IPS-NIHi7 (cell line): ENCODE data around the gene TMEM266.

Experiments used
- DNase-seq: peaks from one replicate; pipeline ENCODE4 v3.0.0; 2012; ENCODE audit warnings: mixed read lengths; ENCODE audit errors: extremely low spot score

Gene TMEM266

GRCh38 chr15:76201536-76202255 lies 141.9 kb downstream of the TMEM266 start:
- DNase-seq, result no peak

GRCh38 chr15:76203346-76204108 lies 143.7 kb downstream of the TMEM266 start:
- no peak for DNase-seq

GRCh38 chr15:76204109-76204845 lies 144.5 kb downstream of the TMEM266 start:
- no peak for DNase-seq

GRCh38 chr15:76204916-76205460 lies 145.2 kb downstream of the TMEM266 start:
- no peak for DNase-seq

GRCh38 chr15:76206325-76206976 lies 146.7 kb downstream of the TMEM266 start:
- no peak for DNase-seq

- no peak for DNase-seq
These were observed 148.4 kb downstream of the TMEM266 start for GRCh38 chr15:76208084-76208785.

- DNase-seq, result no peak
These were observed 149.1 kb downstream of the TMEM266 start for GRCh38 chr15:76208786-76209424.

- DNase-seq, result no peak
These were observed 149.7 kb downstream of the TMEM266 start for GRCh38 chr15:76209523-76209922.

GRCh38 chr15:76209942-76210341 lies 150.2 kb downstream of the TMEM266 start:
- no peak for DNase-seq

GRCh38 chr15:76215634-76216033 lies 155.8 kb downstream of the TMEM266 start:
- DNase-seq, result no peak

- no peak for DNase-seq
These were observed 157.5 kb downstream of the TMEM266 start for GRCh38 chr15:76217029-76217881.

- DNase-seq, result no peak
These were observed 158.1 kb downstream of the TMEM266 start for GRCh38 chr15:76217882-76218217.

- no peak for DNase-seq
These were observed 161.4 kb downstream of the TMEM266 start for GRCh38 chr15:76221085-76221767.

- DNase-seq, result no peak
These were observed 162.4 kb downstream of the TMEM266 start for GRCh38 chr15:76222159-76222558.

GRCh38 chr15:76223521-76223920 lies 163.7 kb downstream of the TMEM266 start:
- DNase-seq, result no peak

GRCh38 chr15:76229266-76229665 lies 169.5 kb downstream of the TMEM266 start:
- no peak for DNase-seq

GRCh38 chr15:76233921-76234320 lies 174.1 kb downstream of the TMEM266 start:
- DNase-seq, result no peak

- peak; percentile 19 for DNase-seq
These were observed 174.6 kb downstream of the TMEM266 start for GRCh38 chr15:76234337-76234889.
